Type B pancreatic cell (in vitro differentiated cells): ENCODE measurements around the gene CYSTM1. TPM values are rescaled to one million over a fixed set of nuclear protein-coding genes. Genes with fewer than 3 reads are reported as not detected.

Experiments
- DNase-seq: peaks from one replicate; pipeline ENCODE4 v3.0.0; 2021; ENCODE audit warnings: mixed read lengths; ENCODE audit not compliant: unreplicated experiment; ENCODE audit errors: extremely low spot score
- H3K27ac Mint-ChIP-seq: 2 replicates; pipeline ENCODE4 v1.8.0; 2021; ENCODE audit warnings: mild to moderate bottlenecking, mixed read lengths
- H3K27me3 Mint-ChIP-seq: 2 replicates; pipeline ENCODE4 v1.8.0; 2021; ENCODE audit warnings: mixed read lengths
- H3K36me3 Mint-ChIP-seq: 2 replicates; pipeline ENCODE4 v1.8.0; 2021; ENCODE audit warnings: mixed read lengths
- H3K4me1 Mint-ChIP-seq: one replicate; pipeline ENCODE4 v1.8.0; 2021; ENCODE audit warnings: mixed read lengths; ENCODE audit not compliant: unreplicated experiment
- H3K4me3 Mint-ChIP-seq: 2 replicates; pipeline ENCODE4 v1.8.0; 2021; ENCODE audit warnings: mild to moderate bottlenecking, mixed read lengths
- H3K9me3 Mint-ChIP-seq: 2 replicates; pipeline ENCODE4 v1.8.0; 2021; ENCODE audit warnings: mixed read lengths
- CTCF ChIP-seq: fragments of 200-600 bp; sonication (generic); conservative IDR thresholded peaks from 2 replicates; pipeline ENCODE4 v1.5.0; 2021; ENCODE audit warnings: antibody characterized with exemption, mild to moderate bottlenecking
- total RNA-seq: library from RNA; stranded (reverse); gene quantifications from 2 replicates; pipeline ENCODE4 v1.2.1, GENCODE V29; 2021; ENCODE audit warnings: low replicate concordance

CYSTM1 gene
- total RNA-seq, 1 donor from 2014 or later: 73.5 TPM

GRCh38 chr5:140284013-140284412, 109.0 kb downstream of the CYSTM1 start:
- H3K9me3 Mint-ChIP-seq: no peaks in the 10 kb centered on the region
- no peak for DNase-seq
- no peak overlapping the region for H3K4me3 Mint-ChIP-seq
- no peak for TF ChIP-seq CTCF
- peaks cover 3% of the 10 kb centered on the region for H3K36me3 Mint-ChIP-seq
- no peaks in the 10 kb centered on the region for H3K27me3 Mint-ChIP-seq
- no peak overlapping the region for H3K27ac Mint-ChIP-seq
- H3K4me1 Mint-ChIP-seq: peaks cover 6% of the 10 kb centered on the region

- H3K27ac Mint-ChIP-seq: no peak overlapping the region
- peaks cover 16% of the 10 kb centered on the region for H3K36me3 Mint-ChIP-seq
- no peaks in the 10 kb centered on the region for H3K27me3 Mint-ChIP-seq
- no peak overlapping the region for H3K4me3 Mint-ChIP-seq
- H3K9me3 Mint-ChIP-seq: no peaks in the 10 kb centered on the region
- DNase-seq: no peak
- peaks cover 6% of the 10 kb centered on the region for H3K4me1 Mint-ChIP-seq
- no peak for TF ChIP-seq CTCF
Measured at GRCh38 chr5:140286424-140286823, 111.4 kb downstream of the CYSTM1 start.

GRCh38 chr5:140287801-140288521, 113.0 kb downstream of the CYSTM1 start:
- H3K27ac Mint-ChIP-seq: no peak overlapping the region

GRCh38 chr5:140292212-140293036, 117.4 kb downstream of the CYSTM1 start:
- Mint-ChIP-seq H3K4me1 (peaks cover 27% of the 10 kb centered on the region), H3K27ac (no peak overlapping the region), H3K36me3 (peaks cover 18% of the 10 kb centered on the region), H3K27me3 (no peaks in the 10 kb centered on the region), H3K4me3 (no peak overlapping the region), H3K9me3 (no peaks in the 10 kb centered on the region)
- DNase-seq: no peak
- no peak for TF ChIP-seq CTCF

More at GRCh38 chr5:140287801-140288521, 113.0 kb downstream of the CYSTM1 start:
- no peak for DNase-seq
- no peaks in the 10 kb centered on the region for H3K9me3 Mint-ChIP-seq
- no peaks in the 10 kb centered on the region for H3K27me3 Mint-ChIP-seq
- H3K36me3 Mint-ChIP-seq: peaks cover 17% of the 10 kb centered on the region
- no peak for TF ChIP-seq CTCF
- H3K4me3 Mint-ChIP-seq: no peak overlapping the region
- peaks cover 7% of the 10 kb centered on the region for H3K4me1 Mint-ChIP-seq

Other genes with a start within 250 kb of the CYSTM1 start
- 0.24 and 1.4 TPM in 2 replicates for gene NRG2, start 131.9 kb upstream of the CYSTM1 start, total RNA-seq
- 8.3 and 10.7 TPM in 2 replicates for gene PURA, start 61.1 kb upstream of the CYSTM1 start, total RNA-seq
- 2.6 and 2.9 TPM in 2 replicates for gene IGIP, start 49.3 kb upstream of the CYSTM1 start, total RNA-seq
- gene PFDN1, start 127.9 kb downstream of the CYSTM1 start, total RNA-seq: 47.1 and 57.9 TPM in 2 replicates
- 4.7 and 4.9 TPM in 2 replicates for gene HBEGF, start 171.4 kb downstream of the CYSTM1 start, total RNA-seq
- 0.17 TPM in 1 of 2 replicates, not detected in the other for gene SLC4A9, start 185.0 kb downstream of the CYSTM1 start, total RNA-seq
- 108 and 129 TPM in 2 replicates for gene ANKHD1, start 226.6 kb downstream of the CYSTM1 start, total RNA-seq